Measurements from ENCODE around the gene MRPL27.

Gene MRPL27

DNA sequence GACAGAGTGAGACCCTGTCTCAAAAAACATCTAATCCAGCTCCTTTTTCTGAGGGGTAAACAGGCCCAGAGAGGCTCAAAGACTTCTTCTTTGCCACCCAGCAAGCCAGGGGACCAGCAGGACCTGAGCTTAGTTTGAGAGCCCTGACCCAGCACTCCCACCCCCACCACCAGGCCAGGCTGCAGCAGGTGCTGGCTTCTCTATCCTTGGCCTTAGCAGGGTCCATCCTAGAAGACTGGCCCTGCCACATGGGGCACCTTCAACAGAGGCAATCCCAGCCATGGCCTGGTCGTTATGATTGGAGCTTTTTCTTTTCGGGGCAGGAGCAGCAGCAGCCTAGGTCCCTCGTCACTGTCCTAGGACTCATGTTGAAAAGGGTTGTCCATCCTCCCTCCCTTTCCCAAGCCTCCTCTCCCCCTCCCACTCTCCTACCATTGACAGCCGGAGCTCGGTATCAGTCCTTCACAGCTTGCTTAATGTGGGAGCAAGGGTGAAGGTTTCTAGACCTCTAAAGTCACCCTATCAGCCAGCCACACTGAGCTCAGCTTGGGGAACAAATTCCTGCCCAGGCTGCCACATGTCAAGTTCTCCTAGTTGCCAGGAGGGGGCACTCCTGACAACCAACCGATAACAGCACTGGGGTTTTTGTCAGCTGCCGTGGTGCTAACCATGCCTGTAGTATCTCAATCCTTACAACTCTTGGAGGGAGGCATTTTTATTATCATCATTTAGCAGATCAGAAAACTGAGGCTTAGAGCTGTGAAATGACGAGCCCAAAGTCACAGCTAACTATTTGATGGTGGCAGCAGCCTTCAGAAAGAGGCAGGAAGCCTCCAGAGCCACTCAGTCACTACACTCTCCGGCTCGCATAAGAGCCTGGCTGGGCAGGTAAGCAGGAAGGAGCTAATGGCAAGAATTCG lies 11.2 kb downstream of the MRPL27 start:
- FAIRE-seq = peak; percentile 11

DNA sequence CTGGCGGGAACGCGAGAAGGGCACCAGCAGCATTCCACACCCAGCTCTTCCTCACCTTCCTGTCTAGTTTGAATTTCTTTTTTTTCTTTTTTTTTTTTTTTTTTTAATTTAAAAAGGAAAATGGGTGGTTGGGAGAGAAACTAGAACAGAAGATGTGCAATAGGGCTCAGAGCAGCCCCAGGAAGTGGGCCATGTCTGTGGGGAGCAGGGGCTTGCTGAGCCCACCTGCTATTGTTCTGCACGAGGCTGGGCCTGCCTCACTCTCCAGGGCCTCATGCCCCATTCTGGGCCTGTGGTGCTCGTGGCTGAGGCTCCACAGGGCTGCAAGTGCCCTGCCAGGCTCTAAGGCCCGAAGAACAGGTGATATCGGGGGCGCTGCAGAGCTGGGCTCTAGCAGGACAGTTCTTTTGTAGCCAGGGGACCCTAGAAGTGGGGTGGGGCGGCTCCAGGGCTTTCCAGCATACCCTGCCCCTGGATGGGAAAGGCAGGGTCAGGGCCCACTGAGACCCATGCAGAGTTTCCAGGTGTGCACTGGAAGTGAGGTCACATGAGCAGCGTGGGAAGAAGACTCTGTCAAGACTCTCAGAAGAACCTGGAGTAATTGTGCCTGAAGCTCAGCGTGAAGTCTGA lies 12.4 kb downstream of the MRPL27 start:
- no peak for TF ChIP-seq POLR2A (IDR thresholded peaks at IDR 0.05; ENCODE audit: low read depth, low read length)
- DNase-seq (ENCODE audit: insufficient read length, low spot score) (no peak), FAIRE-seq (no peak)

More for the DNA sequence above, 11.2 kb downstream of the MRPL27 start:
- peak; percentile 83 for DNase-seq (ENCODE audit: insufficient read length, low spot score)
- no peak for TF ChIP-seq POLR2A (IDR thresholded peaks at IDR 0.05; ENCODE audit: low read depth, low read length)

DNA sequence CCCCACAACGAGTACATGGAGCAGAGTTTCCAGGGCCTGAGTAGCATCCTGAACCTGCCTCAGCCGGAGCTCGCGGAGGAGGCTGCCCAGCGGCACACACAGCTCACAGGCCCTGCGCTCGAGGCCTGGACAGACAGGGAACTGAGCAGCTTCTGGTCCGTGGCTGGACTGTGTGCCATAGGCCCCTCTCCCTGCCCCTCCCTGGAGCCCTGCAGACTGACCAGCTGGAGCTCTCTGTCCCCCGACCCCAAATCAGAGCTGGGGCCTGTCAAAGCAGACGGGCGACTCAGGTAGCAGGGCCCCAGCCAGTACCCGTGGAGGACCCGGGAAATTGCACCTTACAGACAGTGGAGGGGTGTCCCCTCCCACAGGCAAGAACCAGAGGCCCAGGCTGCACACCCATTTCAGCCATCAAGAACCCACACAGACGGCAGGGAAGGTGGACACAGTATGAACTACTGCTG lies 13.0 kb downstream of the MRPL27 start:
- FAIRE-seq = no peak
- TF ChIP-seq POLR2A (IDR thresholded peaks at IDR 0.05; ENCODE audit: low read depth, low read length) = no peak
- no peak for DNase-seq (ENCODE audit: insufficient read length, low spot score)

DNA sequence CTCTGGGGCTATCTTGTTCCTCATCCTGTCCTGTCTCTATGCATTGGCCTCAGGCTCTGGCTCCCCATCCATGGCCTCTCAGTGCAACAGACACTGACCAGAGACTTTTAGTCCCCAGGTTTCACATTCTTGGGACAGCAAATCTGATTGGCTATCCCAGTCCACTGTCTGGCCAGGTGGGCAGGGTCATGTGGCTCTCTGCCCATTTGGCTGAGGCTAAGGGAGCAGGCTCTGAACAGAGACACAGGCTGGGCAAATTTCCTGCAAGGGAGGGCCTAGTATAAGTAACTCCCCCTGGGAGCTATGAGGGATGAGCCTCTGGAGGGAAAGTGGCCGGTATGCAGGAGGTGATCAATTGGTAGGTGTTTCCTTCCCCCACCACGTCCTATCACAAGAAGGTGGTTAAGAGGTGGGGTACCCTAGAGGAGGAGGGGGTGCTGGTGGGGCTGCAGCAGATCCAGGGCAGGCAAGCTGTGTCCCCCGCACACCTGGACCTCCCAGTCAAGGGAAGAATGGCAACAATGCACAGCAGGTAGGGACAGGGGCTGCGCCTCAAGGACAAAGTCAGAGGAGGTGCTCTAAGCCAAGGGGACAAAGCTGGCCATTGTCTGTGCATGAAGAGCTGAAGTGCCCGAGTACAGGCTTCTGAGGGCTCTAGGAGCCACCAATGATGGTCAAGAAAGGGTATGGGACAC lies 13.8 kb downstream of the MRPL27 start:
- TF ChIP-seq POLR2A (IDR thresholded peaks at IDR 0.05; ENCODE audit: low read depth, low read length) = no peak
- FAIRE-seq (no peak), DNase-seq (ENCODE audit: insufficient read length, low spot score) (no peak)

DNA sequence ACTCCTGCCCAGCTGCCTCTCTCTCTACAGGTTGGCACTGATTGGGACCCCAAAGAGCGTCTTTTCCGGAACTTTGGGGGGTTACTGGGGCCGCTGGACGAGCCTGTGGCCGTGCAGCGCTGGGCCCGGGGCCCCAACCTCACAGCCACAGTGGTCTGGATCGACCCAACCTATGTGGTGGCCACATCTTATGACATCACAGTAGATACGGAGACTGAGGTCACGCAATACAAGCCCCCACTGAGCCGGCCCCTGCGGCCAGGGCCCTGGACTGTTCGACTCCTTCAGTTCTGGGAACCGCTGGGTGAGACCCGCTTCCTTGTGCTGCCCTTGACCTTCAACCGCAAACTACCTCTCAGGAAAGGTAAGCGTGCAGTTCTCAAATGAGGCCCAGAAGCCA lies 14.8 kb downstream of the MRPL27 start:
- DNase-seq (ENCODE audit: insufficient read length, low spot score) (no peak), FAIRE-seq (no peak)
- TF ChIP-seq POLR2A (IDR thresholded peaks at IDR 0.05; ENCODE audit: low read depth, low read length) = no peak

DNA sequence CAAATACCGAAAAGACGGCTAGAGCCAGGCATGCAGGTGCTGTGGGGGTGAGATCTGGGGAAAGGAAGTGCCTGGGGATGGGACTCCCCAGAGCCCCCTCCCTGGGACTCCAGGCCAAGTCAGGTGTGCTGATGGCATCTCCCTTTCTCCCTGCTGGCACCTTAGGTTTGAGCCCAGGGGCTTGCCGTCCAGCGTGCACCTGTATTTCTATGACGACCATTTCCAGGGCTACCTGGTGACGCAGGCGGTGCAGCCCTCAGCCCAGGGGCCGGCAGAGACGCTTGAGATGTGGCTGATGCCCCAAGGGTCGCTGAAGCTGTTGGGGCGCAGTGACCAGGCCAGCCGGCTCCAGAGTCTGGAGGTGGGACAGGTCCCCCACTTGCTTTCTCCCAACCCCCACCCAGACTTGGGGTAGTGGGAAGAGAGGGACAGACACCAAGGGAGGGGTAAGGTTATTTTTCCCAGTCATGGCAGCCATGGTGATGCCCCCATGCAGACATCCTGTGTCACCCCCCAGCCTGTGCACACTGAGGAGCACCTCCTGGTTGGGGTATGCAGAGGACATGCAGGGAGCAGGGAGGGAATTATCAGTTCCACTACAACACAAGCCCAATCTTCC lies 16.0 kb downstream of the MRPL27 start:
- no peak for FAIRE-seq
- TF ChIP-seq POLR2A (IDR thresholded peaks at IDR 0.05; ENCODE audit: low read depth, low read length) = no peak
- DNase-seq (ENCODE audit: insufficient read length, low spot score) = no peak

DNA sequence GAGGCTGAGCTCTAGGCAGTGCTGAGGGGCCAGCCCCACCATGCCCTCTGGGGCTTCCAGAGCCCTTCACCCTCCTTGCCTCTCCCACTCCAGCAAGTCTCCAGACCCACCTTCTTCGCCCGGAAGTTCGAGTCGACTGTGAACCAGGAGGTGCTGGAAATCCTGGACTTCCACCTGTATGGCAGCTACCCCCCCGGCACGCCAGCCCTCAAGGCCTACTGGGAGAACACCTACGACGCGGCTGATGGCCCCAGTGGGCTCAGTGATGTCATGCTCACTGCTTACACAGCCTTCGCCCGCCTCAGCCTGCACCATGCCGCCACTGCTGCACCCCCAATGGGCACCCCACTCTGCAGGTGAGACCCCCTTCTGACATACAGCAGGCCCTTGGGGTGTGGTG lies 16.6 kb downstream of the MRPL27 start:
- DNase-seq (ENCODE audit: insufficient read length, low spot score) (no peak), FAIRE-seq (no peak)
- 0 out of 2 replicates have a peak, but pooled peaks have one; percentile 8 for TF ChIP-seq POLR2A (IDR thresholded peaks at IDR 0.05; ENCODE audit: low read depth, low read length)

DNA sequence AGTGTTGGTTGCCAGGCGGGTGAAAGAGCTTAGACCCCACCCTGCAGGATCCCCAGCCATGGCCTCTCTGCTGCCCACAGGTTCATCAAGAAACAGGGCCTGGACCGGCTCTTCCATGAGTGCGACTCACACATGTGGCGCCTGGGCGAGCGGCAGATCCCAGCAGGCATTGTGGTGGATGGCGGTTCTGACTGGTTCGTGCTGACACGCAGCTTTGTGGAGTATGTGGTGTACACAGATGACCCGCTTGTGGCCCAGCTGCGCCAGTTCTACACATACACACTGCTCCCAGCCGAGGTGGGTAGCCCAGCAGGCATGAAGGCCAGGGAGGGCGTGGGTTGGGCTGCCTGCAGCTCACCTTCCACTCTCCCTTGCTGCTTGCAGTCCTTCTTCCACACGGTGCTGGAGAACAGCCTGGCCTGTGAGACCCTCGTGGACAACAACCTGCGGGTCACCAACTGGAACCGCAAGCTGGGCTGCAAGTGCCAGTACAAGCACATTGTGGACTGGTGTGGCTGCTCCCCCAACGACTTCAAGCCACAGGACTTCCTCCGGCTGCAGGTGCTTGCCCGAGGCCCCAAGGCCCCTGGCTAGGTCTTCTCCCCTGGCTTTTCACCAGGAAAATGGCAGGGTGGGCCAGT lies 17.2 kb downstream of the MRPL27 start:
- no peak for TF ChIP-seq POLR2A (IDR thresholded peaks at IDR 0.05; ENCODE audit: low read depth, low read length)
- DNase-seq (ENCODE audit: insufficient read length, low spot score) = no peak
- FAIRE-seq = no peak

DNA sequence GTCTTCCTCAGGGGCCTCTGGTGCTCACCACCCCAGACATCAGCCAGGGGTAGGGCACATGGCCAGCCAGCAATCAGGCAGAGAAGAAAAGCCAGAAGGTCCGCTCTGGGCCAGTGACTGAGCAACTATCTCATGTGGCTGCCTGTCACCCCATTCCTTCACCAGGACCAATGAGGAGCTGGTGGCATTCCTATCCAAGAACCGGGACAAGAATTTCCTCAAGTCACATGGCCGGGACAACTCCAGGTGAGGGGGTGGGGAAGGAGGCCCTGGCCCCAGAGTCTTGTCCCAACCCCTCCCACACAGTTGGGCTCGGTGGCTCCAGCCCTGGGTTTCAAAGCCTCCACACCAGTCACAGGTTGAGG lies 17.7 kb downstream of the MRPL27 start:
- no peak for TF ChIP-seq POLR2A (IDR thresholded peaks at IDR 0.05; ENCODE audit: low read depth, low read length)
- no peak for DNase-seq (ENCODE audit: insufficient read length, low spot score)
- no peak for FAIRE-seq

DNA sequence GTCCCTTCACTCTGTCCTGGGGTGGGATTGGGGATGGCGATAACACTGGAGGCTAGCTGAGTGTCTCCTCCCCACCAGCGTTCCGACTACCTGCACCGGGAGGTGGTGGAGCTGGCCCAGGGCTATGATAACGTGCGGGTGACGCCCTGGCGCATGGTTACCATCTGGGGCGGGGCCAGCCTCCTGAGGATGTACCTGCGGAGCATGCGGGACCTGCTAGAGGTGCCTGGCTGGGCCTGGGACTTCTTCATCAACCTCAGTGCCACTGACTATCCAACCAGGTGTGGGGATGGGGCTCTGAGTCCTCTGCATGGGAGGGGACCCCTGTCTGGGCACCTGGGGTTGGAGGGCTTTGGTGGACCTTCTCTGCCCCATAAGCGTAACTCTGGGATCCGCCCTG lies 18.2 kb downstream of the MRPL27 start:
- DNase-seq (ENCODE audit: insufficient read length, low spot score) = no peak
- no peak for FAIRE-seq
- TF ChIP-seq POLR2A (IDR thresholded peaks at IDR 0.05; ENCODE audit: low read depth, low read length) = no peak

DNA sequence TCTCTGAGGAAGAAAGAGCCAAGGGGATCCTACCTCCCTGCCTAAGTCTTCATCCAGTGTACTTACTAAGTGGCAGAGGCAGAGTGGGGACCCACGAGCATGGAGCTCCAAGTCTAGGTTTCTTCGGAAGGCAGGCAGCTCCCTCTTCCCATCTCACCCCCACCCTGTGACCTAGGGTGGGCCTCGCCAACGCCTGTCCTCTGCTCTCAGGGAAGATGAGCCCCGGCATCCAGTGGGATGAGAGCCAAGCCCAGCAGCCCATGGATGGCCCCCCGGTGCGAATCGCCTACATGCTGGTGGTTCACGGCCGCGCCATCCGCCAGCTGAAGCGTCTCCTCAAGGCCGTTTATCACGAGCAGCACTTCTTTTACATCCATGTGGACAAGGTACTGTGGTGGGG lies 18.8 kb downstream of the MRPL27 start:
- TF ChIP-seq POLR2A (IDR thresholded peaks at IDR 0.05; ENCODE audit: low read depth, low read length) = no peak
- FAIRE-seq = no peak
- no peak for DNase-seq (ENCODE audit: insufficient read length, low spot score)

DNA sequence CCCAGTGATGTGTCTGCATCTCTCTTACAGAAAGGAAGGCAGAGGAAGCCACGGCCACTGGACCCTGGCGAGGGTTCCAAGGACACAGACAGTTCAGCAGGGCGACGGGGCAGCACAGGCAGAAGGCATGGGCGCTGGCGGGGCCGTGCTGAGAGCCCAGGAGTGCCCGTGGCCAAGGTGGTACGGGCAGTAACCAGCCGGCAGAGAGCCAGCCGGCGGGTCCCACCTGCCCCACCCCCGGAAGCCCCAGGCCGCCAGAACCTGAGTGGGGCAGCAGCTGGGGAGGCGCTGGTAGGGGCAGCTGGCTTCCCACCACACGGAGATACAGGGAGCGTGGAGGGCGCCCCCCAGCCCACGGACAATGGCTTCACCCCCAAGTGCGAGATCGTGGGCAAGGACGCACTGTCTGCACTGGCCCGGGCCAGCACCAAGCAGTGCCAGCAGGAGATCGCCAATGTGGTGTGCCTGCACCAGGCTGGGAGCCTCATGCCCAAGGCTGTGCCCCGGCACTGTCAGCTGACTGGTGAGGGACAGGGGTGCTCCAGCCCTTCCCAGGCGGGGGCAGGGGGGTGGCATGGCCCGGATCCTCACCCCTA lies 19.3 kb downstream of the MRPL27 start:
- FAIRE-seq = no peak
- DNase-seq (ENCODE audit: insufficient read length, low spot score) = no peak
- TF ChIP-seq POLR2A (IDR thresholded peaks at IDR 0.05; ENCODE audit: low read depth, low read length) = no peak
